H1 (cell line): Measurements from ENCODE around the gene EYA4. TPM values are rescaled to one million over a fixed set of nuclear protein-coding genes. Genes with fewer than 3 reads are reported as not detected.

ENCODE experiments used
- CTCF ChIA-PET: fragments of 300-600 bp; sonication (Branson Sonifier 250); formaldehyde crosslinking; loops from one replicate; lab custom pipeline; 2021; ENCODE audit not compliant: partially characterized antibody; lab: Charles Lee
- POLR2A ChIA-PET: fragments of 300-600 bp; sonication (Branson Sonifier 250); formaldehyde crosslinking; loops from one replicate; lab custom pipeline; 2021; ENCODE audit warnings: inconsistent platforms; ENCODE audit not compliant: partially characterized antibody; lab: Charles Lee
- DNase-seq, 2 experiments: peaks; one replicate each; pipeline versions ENCODE4 v3.0.0 to v3.0.0-alpha.2; 2010 to 2022; ENCODE audit warnings: low spot score in 2 of 2, low read depth in 1 of 2, mixed read lengths in 1 of 2
- FAIRE-seq: peaks from 2 replicates; lab custom pipeline; 2011; peaks lifted over from hg19 to GRCh38; lab: Jason Lieb, UNC
- H2AFZ ChIP-seq: 2 replicates; pipeline ENCODE4 v1.8.1; 2012; ENCODE audit warnings: low read length, inconsistent platforms
- H2AK5ac ChIP-seq: 2 replicates; pipeline ENCODE4 v1.6.1; 2013; ENCODE audit warnings: low read depth, low read length
- H2BK120ac ChIP-seq: replicated peaks from 2 replicates; pipeline ENCODE3; 2013; ENCODE audit warnings: low read depth, low read length, inconsistent platforms
- H2BK12ac ChIP-seq: 2 replicates; pipeline ENCODE4 v1.6.1; 2013; ENCODE audit warnings: low read depth, low read length
- H2BK15ac ChIP-seq: 2 replicates; pipeline ENCODE4 v1.6.1; 2013; ENCODE audit warnings: low read length
- H2BK20ac ChIP-seq: 2 replicates; pipeline ENCODE4 v1.6.1; 2013; ENCODE audit warnings: low read length
- H2BK5ac ChIP-seq: 2 replicates; pipeline ENCODE4 v1.6.1; 2013; ENCODE audit warnings: low read depth, low read length
- H3K14ac ChIP-seq: 2 replicates; pipeline ENCODE4 v1.6.1; 2013; ENCODE audit warnings: inconsistent platforms; ENCODE audit not compliant: insufficient read length
- H3K18ac ChIP-seq: 2 replicates; pipeline ENCODE4 v1.6.1; 2013; ENCODE audit warnings: low read length; ENCODE audit errors: extremely low read depth
- H3K23ac ChIP-seq: 2 replicates; pipeline ENCODE4 v1.6.1; 2013; ENCODE audit warnings: inconsistent platforms; ENCODE audit not compliant: insufficient read length
- H3K23me2 ChIP-seq: 2 replicates; pipeline ENCODE4 v1.6.1; 2013; ENCODE audit warnings: low read depth, low read length
- H3K27ac ChIP-seq: 2 replicates; pipeline ENCODE4 v1.6.1; 2011; ENCODE audit warnings: low read depth, low read length, inconsistent platforms
- H3K27me3 ChIP-seq, 4 experiments: replicated peaks in 1 of 4; 1 replicate in 1 of 4; 2 replicates in 3 of 4; pipeline versions ENCODE4 v1.6.1 to v1.8.1; 2011 to 2013; ENCODE audit warnings: low read length in 3 of 4, mild to moderate bottlenecking in 3 of 4, inconsistent platforms in 2 of 4, mixed read lengths in 2 of 4, moderate library complexity in 1 of 4; ENCODE audit not compliant: control insufficient read depth in 3 of 4, insufficient read depth in 3 of 4; ENCODE audit errors: extremely low read depth in 1 of 4
- H3K36me3 ChIP-seq, 4 experiments: 2 replicates each; pipeline versions ENCODE4 v1.6.1 to v1.8.1; 2011 to 2013; ENCODE audit warnings: mild to moderate bottlenecking in 4 of 4, low read length in 3 of 4, moderate library complexity in 2 of 4, control low read depth in 1 of 4, inconsistent platforms in 1 of 4; ENCODE audit not compliant: insufficient read depth in 4 of 4, control insufficient read depth in 2 of 4
- H3K4ac ChIP-seq: replicated peaks from 2 replicates; pipeline ENCODE3; 2013; ENCODE audit warnings: low read length, low read depth, mixed read lengths, inconsistent platforms; ENCODE audit not compliant: insufficient read length
- H3K4me1 ChIP-seq, 4 experiments: replicated peaks in 1 of 4; 1 replicate in 1 of 4; 2 replicates in 3 of 4; pipeline versions ENCODE4 v1.6.1 to v1.8.1; 2011 to 2013; ENCODE audit warnings: low read length in 3 of 4, inconsistent platforms in 2 of 4, mixed read lengths in 1 of 4; ENCODE audit not compliant: insufficient read depth in 4 of 4, control insufficient read depth in 3 of 4
- H3K4me2 ChIP-seq, 2 experiments: 2 replicates each; pipeline versions ENCODE4 v1.6.1 to v1.8.1; 2011 to 2013; ENCODE audit warnings: low read depth in 2 of 2, low read length in 2 of 2, control low read depth in 1 of 2, inconsistent platforms in 1 of 2, mild to moderate bottlenecking in 1 of 2; ENCODE audit not compliant: insufficient read depth in 1 of 2
- H3K4me3 ChIP-seq, 4 experiments: fragments of 200-600, 300-600 bp in 1 of 4; sonication (generic), shearing (Covaris generic), sonication (Bioruptor Twin) in 1 of 4; 2 replicates each; pipeline versions ENCODE4 v1.5.1 to v1.8.1; 2011 to 2016; ENCODE audit warnings: low read length in 4 of 4, low read depth in 3 of 4, control low read depth in 2 of 4, inconsistent platforms in 2 of 4, mild to moderate bottlenecking in 2 of 4, mixed read lengths in 1 of 4, moderate library complexity in 1 of 4; ENCODE audit not compliant: insufficient read depth in 2 of 4; ENCODE audit errors: extremely low read depth in 1 of 4
- H3K56ac ChIP-seq: replicated peaks from 2 replicates; pipeline ENCODE3; 2013; ENCODE audit warnings: low read depth, mild to moderate bottlenecking, mixed read lengths, low read length, inconsistent platforms; ENCODE audit not compliant: insufficient read length
- H3K79me1 ChIP-seq: 2 replicates; pipeline ENCODE4 v1.6.1; 2013; ENCODE audit warnings: low read depth, low read length, control low read depth
- H3K79me2 ChIP-seq, 2 experiments: 2 replicates each; pipeline versions ENCODE4 v1.6.1 to v1.8.1; 2012 to 2013; ENCODE audit warnings: low read length in 2 of 2, mild to moderate bottlenecking in 2 of 2, inconsistent platforms in 1 of 2; ENCODE audit not compliant: insufficient read depth in 2 of 2, control insufficient read depth in 1 of 2
- H3K9ac ChIP-seq, 4 experiments: replicated peaks in 1 of 4; 1 replicate in 1 of 4; 2 replicates in 3 of 4; pipeline versions ENCODE4 v1.6.1 to v1.8.1; 2011 to 2013; ENCODE audit warnings: low read depth in 3 of 4, low read length in 3 of 4, control low read depth in 2 of 4, mild to moderate bottlenecking in 2 of 4, moderate library complexity in 2 of 4, inconsistent platforms in 1 of 4; ENCODE audit errors: extremely low read depth in 1 of 4
- H3K9me3 ChIP-seq, 2 experiments: 2 replicates each; pipeline versions ENCODE4 v1.6.1 to v1.8.1; 2012 to 2013; ENCODE audit warnings: mild to moderate bottlenecking in 2 of 2, moderate library complexity in 2 of 2, control low read depth in 1 of 2, inconsistent platforms in 1 of 2, low read depth in 1 of 2, low read length in 1 of 2, mixed read lengths in 1 of 2; ENCODE audit not compliant: insufficient read depth in 2 of 2
- H4K20me1 ChIP-seq, 2 experiments: replicated peaks in 1 of 2; 2 replicates each; pipeline versions ENCODE3 to v1.8.1; 2011 to 2013; ENCODE audit warnings: inconsistent platforms in 2 of 2, low read length in 2 of 2, mild to moderate bottlenecking in 1 of 2; ENCODE audit not compliant: insufficient read depth in 2 of 2, control insufficient read depth in 1 of 2
- H4K5ac ChIP-seq: 2 replicates; pipeline ENCODE4 v1.6.1; 2013; ENCODE audit warnings: low read length, low read depth, mixed read lengths, inconsistent platforms; ENCODE audit not compliant: insufficient read length
- H4K8ac ChIP-seq: 2 replicates; pipeline ENCODE4 v1.8.0; 2013; ENCODE audit warnings: mild to moderate bottlenecking, moderate library complexity, low read length, inconsistent platforms; ENCODE audit not compliant: insufficient read depth; ENCODE audit errors: extremely low read depth
- H4K91ac ChIP-seq: replicated peaks from 2 replicates; pipeline ENCODE3; 2013; ENCODE audit warnings: low read length, mixed read lengths, inconsistent platforms; ENCODE audit not compliant: insufficient read length
- EGR1 ChIP-seq: IDR thresholded peaks from 2 replicates; pipeline ENCODE4 v1.6.1; 2011; ENCODE audit warnings: low read depth, low read length, borderline replicate concordance
- FOSL1 ChIP-seq: IDR thresholded peaks from 2 replicates; pipeline ENCODE4 v1.6.1; 2011; ENCODE audit warnings: mild to moderate bottlenecking, low read depth, low read length, moderate library complexity; ENCODE audit not compliant: insufficient read depth
- HDAC2 ChIP-seq, 2 experiments: fragments of 300-600 bp in 1 of 2; sonication (generic) in 1 of 2; IDR thresholded peaks; 2 replicates each; pipeline ENCODE4 v1.6.1; 2011 to 2012; ENCODE audit warnings: low read depth in 2 of 2, low read length in 2 of 2, mild to moderate bottlenecking in 2 of 2, moderate library complexity in 2 of 2, borderline replicate concordance in 1 of 2, inconsistent platforms in 1 of 2
- polyA plus RNA-seq, 7 experiments: library from polyadenylated mRNA; depleted of rRNA in 3 of 7; stranded (reverse) in 5 of 7; unstranded in 2 of 7; fragments of >200 nt in 5 of 7; fragments of 200-250 nt in 2 of 7; gene quantifications; 1 replicate in 5 of 7; 2 replicates in 1 of 7; 4 replicates in 1 of 7; pipeline versions ENCODE4 v1.2.1 to v1.2.3, GENCODE V29; 2011 to 2013; ENCODE audit warnings: missing spikeins in 2 of 7, mixed read lengths in 2 of 7
- total RNA-seq: library from RNA; stranded (reverse); fragmentation: NEBNext Ultra II Directional; extraction: Animal tissue kit (Norgen Biotek cat#: 25700); gene quantifications from 2 replicates; pipeline ENCODE4 v1.2.1, GENCODE V29; 2021

The EYA4 gene
- total and polyA plus RNA-seq, 2 of the 8 experiments (the other 6 are each of a cell fraction or from before 2014, with no cell fraction given) = 0.06 to 0.17 TPM

GRCh38 chr6:133205304-133205703 lies 35.9 kb upstream of the EYA4 start:
- Histone ChIP-seq H3K4me1 (no peaks in the 10 kb centered on the region; a peak in 1 of 7 replicates), H4K91ac (no peak overlapping the region), H2BK12ac (no peak overlapping the region), H4K5ac (no peak overlapping the region)
- no peak for TF ChIP-seq FOSL1
- no peak for TF ChIP-seq EGR1
- no peak for TF ChIP-seq HDAC2 (IDR thresholded peaks at IDR 0.05; ENCODE audit: borderline replicate concordance in 1 of 2, low read depth in 2 of 2, low read length in 2 of 2)
- TF ChIP-seq, all 59 proteins: peak for 0
- no peak overlapping the region for H3K18ac ChIP-seq
- H2BK5ac ChIP-seq = no peak overlapping the region
- H3K36me3 ChIP-seq = no peaks in the 10 kb centered on the region
- no peak for DNase-seq
- FAIRE-seq = no peak
- H3K9ac ChIP-seq = no peak overlapping the region
- H3K9me3 ChIP-seq = no peaks in the 10 kb centered on the region
- no peak overlapping the region for H2BK15ac ChIP-seq
- ChIA-PET POLR2A (no interaction called here), CTCF (no interaction called here)
- H3K27me3 ChIP-seq = no peaks in the 10 kb centered on the region
- H2BK20ac ChIP-seq = no peak overlapping the region
- peaks cover 1% of the 10 kb centered on the region; the same call in 1 of the 2 replicates for H3K23me2 ChIP-seq
- H3K79me1 ChIP-seq = no peaks in the 10 kb centered on the region
- H2BK120ac ChIP-seq = no peak overlapping the region
- H3K14ac ChIP-seq = no peak overlapping the region
- H3K27ac ChIP-seq = no peak overlapping the region
- H3K4me2 ChIP-seq = no peak overlapping the region
- H3K4ac ChIP-seq = no peak overlapping the region
- H3K79me2 ChIP-seq = no peaks in the 10 kb centered on the region
- no peak overlapping the region for H3K4me3 ChIP-seq
- no peak overlapping the region for H4K8ac ChIP-seq
- H3K23ac ChIP-seq = no peak overlapping the region
- H3K56ac ChIP-seq = no peak overlapping the region
- H2AK5ac ChIP-seq = no peak overlapping the region
- no peak overlapping the region for H2AFZ ChIP-seq
- H4K20me1 ChIP-seq = no peaks in the 10 kb centered on the region
